GDM1 (cell line): Measurements from ENCODE around the gene ZMPSTE24.
A peak's percentile ranks its signal among the peaks of the same experiment; 100 is the strongest.

Experiments
- DNase-seq: peaks from one replicate; lab custom pipeline; 2025; lab: John Stamatoyannopoulos, UW

The ZMPSTE24 gene

DNA sequence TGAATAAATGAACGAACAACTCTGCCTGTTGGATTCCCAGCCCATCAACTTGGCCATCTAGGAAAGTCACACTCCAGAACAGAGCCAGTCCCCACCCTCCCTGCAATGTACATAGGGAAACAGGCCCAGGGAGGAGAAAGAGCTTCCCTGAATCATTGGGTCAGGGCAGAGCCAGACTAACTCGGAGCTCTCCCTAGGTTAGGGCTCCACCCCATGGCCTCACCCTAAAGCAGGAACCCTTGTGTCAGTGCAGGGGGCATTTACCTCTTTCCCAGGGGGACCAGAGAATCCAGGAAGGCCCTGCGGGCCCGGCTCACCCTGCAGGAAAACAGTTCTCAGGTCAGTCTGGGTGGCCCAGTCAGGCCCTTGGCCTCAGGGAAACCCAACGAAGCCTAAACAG lies 47.4 kb downstream of the ZMPSTE24 start:
- no peak for DNase-seq

GRCh38 chr1:40305871-40306270 lies 47.8 kb downstream of the ZMPSTE24 start:
- no peak for DNase-seq

GRCh38 chr1:40306296-40306695 lies 48.3 kb downstream of the ZMPSTE24 start:
- no peak for DNase-seq

- no peak for DNase-seq
These were observed 49.1 kb downstream of the ZMPSTE24 start for GRCh38 chr1:40307186-40307585.

- no peak for DNase-seq
These were observed 50.1 kb downstream of the ZMPSTE24 start for GRCh38 chr1:40308036-40308727.

DNA sequence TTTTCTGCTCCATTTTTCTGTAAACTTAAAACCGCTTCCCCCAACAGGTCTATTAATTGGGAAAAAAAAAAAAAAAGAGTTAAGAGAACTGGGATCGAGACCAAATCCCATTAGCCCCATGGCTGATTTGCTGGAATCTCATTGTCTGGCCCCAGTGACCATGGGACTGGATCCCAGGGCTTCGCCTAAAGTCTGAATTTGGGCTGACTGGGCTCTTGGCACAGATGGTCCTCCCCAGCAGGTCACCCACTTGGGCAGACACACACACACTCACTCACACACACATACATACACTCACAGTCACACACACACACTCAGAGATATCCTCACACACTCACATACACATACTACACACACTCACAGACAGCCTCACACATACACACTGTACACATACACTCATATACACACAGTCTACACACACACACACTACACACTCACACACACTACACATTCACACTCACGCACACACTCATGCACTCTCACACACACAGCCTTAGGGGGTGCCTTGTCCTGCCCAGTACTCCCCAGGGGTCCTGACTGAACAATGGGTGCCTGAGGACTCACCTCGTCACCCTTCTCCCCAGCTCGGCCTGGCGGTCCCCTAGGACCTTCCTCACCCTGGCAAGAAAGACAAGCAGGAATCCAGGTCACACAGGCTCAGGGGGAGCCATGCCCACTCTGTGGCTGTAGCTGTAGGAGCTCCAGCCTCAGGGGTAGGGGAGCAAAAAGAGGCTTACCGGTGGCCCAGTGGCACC lies 51.5 kb downstream of the ZMPSTE24 start:
- no peak for DNase-seq

DNA sequence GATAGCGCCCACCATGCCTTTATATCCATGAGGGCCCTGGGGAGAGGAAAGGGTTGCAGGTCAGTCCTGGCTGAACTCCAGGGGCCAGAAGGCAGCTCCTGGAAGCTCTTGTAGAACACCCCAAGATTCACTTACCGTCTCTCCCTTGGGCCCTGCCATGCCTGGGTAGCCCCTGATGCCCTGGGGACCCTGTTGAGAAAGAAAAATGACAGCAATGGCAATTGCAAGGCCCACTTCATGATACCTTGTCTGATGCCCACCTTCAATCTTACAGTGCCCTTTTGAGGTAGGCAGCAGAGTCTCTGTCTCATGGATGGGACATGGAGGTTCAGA lies 52.1 kb downstream of the ZMPSTE24 start:
- DNase-seq = no peak

- DNase-seq = no peak
These were observed 53.1 kb downstream of the ZMPSTE24 start for GRCh38 chr1:40310983-40311642.

- no peak for DNase-seq
These were observed 53.7 kb downstream of the ZMPSTE24 start for GRCh38 chr1:40311692-40312091.

GRCh38 chr1:40312238-40313205 lies 54.5 kb downstream of the ZMPSTE24 start:
- no peak for DNase-seq

DNA sequence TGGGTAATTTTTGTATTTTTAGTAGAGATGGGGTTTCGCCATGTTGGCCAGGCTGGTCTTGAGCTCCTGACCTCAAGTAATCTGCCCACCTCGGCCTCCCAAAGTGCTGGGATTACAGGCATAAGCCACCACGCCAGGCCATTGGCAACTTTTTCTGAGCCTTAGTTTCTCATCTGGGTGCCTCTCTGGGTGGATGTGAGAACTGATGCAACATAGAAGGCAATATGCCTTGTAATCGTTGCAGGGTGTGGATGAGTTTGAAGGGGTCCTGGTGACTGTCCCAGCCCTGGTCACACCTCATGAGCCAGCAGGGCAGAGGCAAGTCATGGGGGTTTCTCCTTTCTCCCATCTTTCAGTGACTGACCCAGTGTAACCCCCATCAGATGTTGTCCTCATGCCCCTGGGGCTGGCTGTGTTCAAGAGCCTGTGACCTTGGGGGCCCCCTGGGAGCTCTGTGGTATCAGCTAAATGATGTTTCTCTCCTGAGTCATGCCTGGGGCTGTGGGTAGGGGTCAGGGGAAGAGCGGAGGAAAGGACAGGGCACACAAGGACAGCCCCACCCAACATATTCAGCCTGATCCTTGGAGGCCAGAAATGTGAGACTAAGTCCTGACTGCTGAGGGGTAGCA lies 55.4 kb downstream of the ZMPSTE24 start:
- DNase-seq = no peak

- DNase-seq = no peak
These were observed 56.1 kb downstream of the ZMPSTE24 start for GRCh38 chr1:40313958-40314720.

DNA sequence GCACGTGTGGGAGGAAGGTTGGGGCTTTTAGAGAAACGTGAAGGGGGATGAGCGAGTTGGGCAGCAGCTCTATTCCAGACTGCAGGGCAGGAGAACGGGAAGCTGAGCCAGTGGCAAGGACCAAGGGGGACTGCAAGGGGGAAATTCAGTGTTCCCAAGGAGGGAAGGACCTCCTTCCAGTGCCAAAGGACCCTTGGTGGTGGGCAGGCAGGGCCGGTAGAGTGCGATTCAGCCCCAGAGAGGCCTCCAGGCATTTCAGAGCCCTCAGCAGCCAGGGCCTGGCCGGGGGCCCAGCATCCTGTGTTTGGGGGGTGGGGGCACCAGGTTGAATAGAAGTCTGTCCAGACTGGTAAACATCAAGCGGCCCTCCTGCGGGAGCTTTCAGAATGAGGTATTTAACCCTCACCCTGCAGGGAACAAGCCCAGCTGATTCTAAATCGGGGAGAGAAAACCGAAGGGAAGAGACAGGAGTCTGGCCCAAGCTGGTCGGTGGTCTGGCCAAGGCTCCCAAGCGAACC lies 56.7 kb downstream of the ZMPSTE24 start:
- DNase-seq = no peak

GRCh38 chr1:40315239-40315794 lies 57.3 kb downstream of the ZMPSTE24 start:
- DNase-seq = peak; percentile 73

- no peak for DNase-seq
These were observed 58.0 kb downstream of the ZMPSTE24 start for GRCh38 chr1:40315795-40316594.

- DNase-seq = no peak
These were observed 58.8 kb downstream of the ZMPSTE24 start, which contains the start of gene COL9A2 for GRCh38 chr1:40316595-40317393. Gene COL9A2 (minus strand): TSS chr1:40317286. CDS start chr1:40317197, 89 bp downstream.

DNA sequence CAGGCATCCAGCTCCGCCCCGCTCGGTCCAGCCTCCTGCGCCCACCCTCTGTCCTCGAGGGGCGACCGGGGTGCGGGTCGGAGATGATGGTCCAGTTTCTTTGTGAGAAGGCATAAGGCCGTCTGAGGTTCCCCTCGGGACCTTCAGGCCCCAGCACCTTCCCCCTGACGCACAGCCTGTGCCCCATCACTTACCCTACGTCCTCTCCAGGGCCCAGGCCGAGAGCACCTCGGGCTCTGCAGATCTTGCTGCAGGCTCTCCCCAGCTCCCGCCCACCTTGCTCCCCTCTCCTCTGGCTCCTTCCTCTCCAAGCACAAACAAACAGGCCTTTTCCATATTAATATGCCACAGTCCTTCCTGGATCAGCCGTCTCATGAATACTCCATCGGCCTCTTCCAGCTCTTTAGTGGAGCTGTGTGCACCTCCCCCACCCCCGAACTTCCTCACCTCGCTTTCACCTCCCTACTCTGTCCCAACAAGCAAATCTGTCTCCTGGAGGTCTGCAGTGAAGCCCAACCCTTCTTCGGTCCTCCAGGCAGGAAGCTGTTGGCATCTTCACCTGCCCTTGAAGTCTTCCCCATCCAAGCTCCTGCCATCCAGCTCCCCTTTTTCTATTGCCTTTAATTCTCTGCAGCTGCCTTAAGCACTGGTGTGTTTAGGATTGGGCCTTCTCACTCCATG lies 59.5 kb downstream of the ZMPSTE24 start:
- no peak for DNase-seq

- no peak for DNase-seq
These were observed 60.4 kb downstream of the ZMPSTE24 start for GRCh38 chr1:40318476-40318875.
